Endothelial cell of umbilical vein (primary cell): ENCODE data around the gene GTF3C1. TPM values are rescaled to one million over a fixed set of nuclear protein-coding genes. Genes with fewer than 3 reads are reported as not detected.

Source experiments
- BruUV-seq: library from RNA; stranded (reverse); fragments of 400-500 nt; replicated peaks from 2 replicates; lab custom pipeline; 2021; lab: Mats Ljungman, UMichigan
- CTCF ChIA-PET: fragments of 300-600, 350-600 bp; sonication (Branson Sonifier 250); formaldehyde crosslinking; loops from one replicate; lab custom pipeline; 2021; ENCODE audit warnings: antibody characterized with exemption, inconsistent platforms; lab: Charles Lee
- POLR2A ChIA-PET: fragments of 300-600, 350-600 bp; sonication (Branson Sonifier 250); formaldehyde crosslinking; loops from one replicate; lab custom pipeline; 2021; ENCODE audit warnings: antibody characterized with exemption, inconsistent platforms; lab: Charles Lee
- DNase-seq: peaks from one replicate; pipeline ENCODE4 v3.0.0-alpha.2; 2011; ENCODE audit warnings: low read depth, low spot score
- FAIRE-seq: peaks from 2 replicates; lab custom pipeline; 2011; peaks lifted over from hg19 to GRCh38; lab: Jason Lieb, UNC
- H2AFZ ChIP-seq: 2 replicates; pipeline ENCODE4 v1.6.0; 2012; ENCODE audit warnings: low read depth, low read length, control low read depth, inconsistent platforms
- H3K27ac ChIP-seq: 2 replicates; pipeline ENCODE4 v1.5.1; 2011; ENCODE audit warnings: low read depth, mild to moderate bottlenecking, control low read depth, low read length, moderate library complexity; ENCODE audit not compliant: insufficient read depth
- H3K27me3 ChIP-seq, 2 experiments: 2 replicates each; pipeline versions ENCODE4 v1.6.0 to v1.6.1; 2011; ENCODE audit warnings: low read length in 2 of 2, mixed read lengths in 1 of 2; ENCODE audit not compliant: control insufficient read depth in 2 of 2, insufficient read depth in 2 of 2
- H3K36me3 ChIP-seq, 2 experiments: 2 replicates in 1 of 2; 3 replicates in 1 of 2; pipeline ENCODE4 v1.5.1; 2011; ENCODE audit warnings: low read length in 2 of 2, mild to moderate bottlenecking in 1 of 2, moderate library complexity in 1 of 2; ENCODE audit not compliant: control insufficient read depth in 2 of 2, insufficient read depth in 2 of 2; ENCODE audit errors: extremely low read depth in 1 of 2
- H3K4me1 ChIP-seq: 3 replicates; pipeline ENCODE4 v1.5.1; 2011; ENCODE audit warnings: mild to moderate bottlenecking, low read length; ENCODE audit not compliant: control insufficient read depth, insufficient read depth; ENCODE audit errors: extremely low read depth
- H3K4me2 ChIP-seq: 2 replicates; pipeline ENCODE4 v1.6.1; 2011; ENCODE audit warnings: low read length, control low read depth, mixed read lengths; ENCODE audit not compliant: insufficient read depth
- H3K4me3 ChIP-seq, 3 experiments: fragments of 200-600 bp in 1 of 3; sonication (generic), shearing (Covaris generic) in 1 of 3; replicated peaks in 1 of 3; 2 replicates each; pipeline ENCODE4 v1.5.1; 2011 to 2016; ENCODE audit warnings: control low read depth in 3 of 3, low read length in 3 of 3, mild to moderate bottlenecking in 2 of 3, inconsistent platforms in 1 of 3, low read depth in 1 of 3, moderate library complexity in 1 of 3; ENCODE audit not compliant: insufficient read depth in 1 of 3
- H3K79me2 ChIP-seq: 2 replicates; pipeline ENCODE4 v1.6.0; 2012; ENCODE audit warnings: low read length, inconsistent platforms; ENCODE audit not compliant: control insufficient read depth, insufficient read depth
- H3K9ac ChIP-seq: replicated peaks from 2 replicates; pipeline ENCODE3; 2011; ENCODE audit warnings: low read length, control low read depth; ENCODE audit not compliant: insufficient read depth; ENCODE audit errors: extremely low read depth
- H3K9me1 ChIP-seq: replicated peaks from 3 replicates; pipeline ENCODE4 v1.6.0; 2011; ENCODE audit warnings: mild to moderate bottlenecking, low read length; ENCODE audit not compliant: control insufficient read depth, insufficient read depth; ENCODE audit errors: extremely low read depth
- H3K9me3 ChIP-seq: replicated peaks from 2 replicates; pipeline ENCODE4 v1.5.1; 2012; ENCODE audit warnings: low read length, inconsistent platforms; ENCODE audit not compliant: control insufficient read depth, insufficient read depth
- H4K20me1 ChIP-seq: replicated peaks from 2 replicates; pipeline ENCODE3; 2011; ENCODE audit warnings: mild to moderate bottlenecking, low read length; ENCODE audit not compliant: control insufficient read depth, insufficient read depth; ENCODE audit errors: extremely low read depth
- CTCF ChIP-seq, 2 donors: IDR thresholded peaks; 1 replicate in 1 of 2; 2 replicates in 1 of 2; pipeline ENCODE4 v1.5.1; 2011; ENCODE audit warnings: low read length in 2 of 2, mild to moderate bottlenecking in 2 of 2, moderate library complexity in 2 of 2, control low read depth in 1 of 2, inconsistent platforms in 1 of 2, low read depth in 1 of 2; ENCODE audit not compliant: insufficient read depth in 1 of 2; ENCODE audit errors: extremely low read depth in 1 of 2
- EZH2 ChIP-seq: IDR thresholded peaks from 2 replicates; pipeline ENCODE4 v1.6.1; 2012; ENCODE audit warnings: borderline replicate concordance, low read depth, mild to moderate bottlenecking, moderate library complexity, low read length, inconsistent platforms; ENCODE audit not compliant: severe bottlenecking
- FOS ChIP-seq: IDR thresholded peaks from 2 replicates; pipeline ENCODE4 v1.6.1; 2011; ENCODE audit warnings: mild to moderate bottlenecking, low read length, moderate library complexity, borderline replicate concordance; ENCODE audit not compliant: insufficient read depth
- GATA2 ChIP-seq: IDR thresholded peaks from 2 replicates; pipeline ENCODE4 v1.7.0; 2011; ENCODE audit warnings: low read depth, mild to moderate bottlenecking, moderate library complexity, mixed read lengths, low read length; ENCODE audit not compliant: insufficient read length, insufficient read depth
- JUN ChIP-seq: IDR thresholded peaks from 2 replicates; pipeline ENCODE4 v1.6.1; 2011; ENCODE audit warnings: borderline replicate concordance, low read depth; ENCODE audit not compliant: insufficient read length, insufficient read depth
- MAX ChIP-seq: IDR thresholded peaks from 2 replicates; pipeline ENCODE4 v1.6.1; 2011; ENCODE audit not compliant: insufficient read depth, insufficient read length
- MYC ChIP-seq: IDR thresholded peaks from one replicate; pipeline ENCODE4 v1.6.1; 2011; ENCODE audit warnings: mild to moderate bottlenecking, low read depth, low read length
- POLR2A ChIP-seq: IDR thresholded peaks from 2 replicates; pipeline ENCODE4 v1.6.1; 2012; ENCODE audit warnings: low read depth, mild to moderate bottlenecking, control low read depth, low read length
- POLR2AphosphoS5 ChIP-seq: IDR thresholded peaks from 2 replicates; pipeline ENCODE4 v1.6.1; 2012; ENCODE audit warnings: low read depth, mild to moderate bottlenecking, control low read depth, low read length, moderate library complexity; ENCODE audit not compliant: insufficient read depth
- dilution Hi-C: fragments of 300-500 bp; cut with MboI; formaldehyde crosslinking; loops from one replicate; pipeline ENCODE4 v1.15.0; 2019; ENCODE audit warnings: low sequenced_read_pairs; ENCODE audit not compliant: extremely low pct_ligation_motif_present
- intact Hi-C: fragments of 100-400 bp; cut with micrococcal nuclease; formaldehyde crosslinking; loops from one replicate; pipeline ENCODE4 v1.10.0; 2022
- polyA plus RNA-seq, 4 experiments: library from polyadenylated mRNA; depleted of rRNA in 3 of 4; stranded (reverse) in 3 of 4; unstranded in 1 of 4; fragments of >200 nt; gene quantifications; 2 replicates each; pipeline versions ENCODE4 v1.2.1 to v1.2.3, GENCODE V29; 2011 to 2012; ENCODE audit warnings: missing spikeins in 1 of 4
- total RNA-seq: library from RNA; stranded (reverse); gene quantifications from 2 replicates; pipeline ENCODE4 v1.2.3, GENCODE V29; 2021

Gene GTF3C1
- total and polyA plus RNA-seq, 2 donors (not counting 3 experiments of a cell fraction or from before 2014, with no cell fraction given), result 58.1 to 86.1 TPM

GRCh38 chr16:27598931-27599565 lies 49.3 kb upstream of the GTF3C1 start:
- FAIRE-seq (no peak), DNase-seq (no peak)
- Histone ChIP-seq H3K9me3 (no peaks in the 10 kb centered on the region), H3K4me2 (no peak overlapping the region), H4K20me1 (no peaks in the 10 kb centered on the region), H3K9ac (no peak overlapping the region), H3K36me3 (peaks cover 0 to 3% of the 10 kb centered on the region in 2 experiments), H3K4me1 (no peaks in the 10 kb centered on the region), H2AFZ (no peak overlapping the region), H3K79me2 (no peaks in the 10 kb centered on the region), H3K9me1 (no peaks in the 10 kb centered on the region), H3K4me3 (no peak overlapping the region), H3K27me3 (no peaks in the 10 kb centered on the region), H3K27ac (no peak overlapping the region)
- dilution Hi-C loops, result no loop called here
- CTCF ChIA-PET, result no interaction called here
- TF ChIP-seq POLR2A (no peak), EZH2 (no peak), GATA2 (no peak), JUN (no peak), CTCF (IDR thresholded peaks at IDR 0.05; ENCODE audit: extremely low read depth in 1 of 2, insufficient read depth in 1 of 2, low read depth in 1 of 2, low read length in 2 of 2) (no peak), FOS (no peak), POLR2AphosphoS5 (no peak), MYC (no peak), MAX (no peak)
- POLR2A ChIA-PET, result no interaction called here
- no TSS peak for BruUV-seq
- intact Hi-C loops, result no loop called here
